Measurements from ENCODE around the gene NEURL1B.

The NEURL1B gene

GRCh38 chr5:172610643-172611042 lies 30.4 kb upstream of the NEURL1B start:
- no peak for DNase-seq

- DNase-seq: no peak
Measured at GRCh38 chr5:172611913-172612312, 29.1 kb upstream of the NEURL1B start.

- no peak for DNase-seq
Measured at GRCh38 chr5:172612771-172613170, 28.3 kb upstream of the NEURL1B start.

GRCh38 chr5:172616136-172616535 lies 24.9 kb upstream of the NEURL1B start:
- no peak for DNase-seq

- DNase-seq: no peak
Measured at GRCh38 chr5:172616730-172617129, 24.3 kb upstream of the NEURL1B start.

- no peak for DNase-seq
Measured at GRCh38 chr5:172617817-172618216, 23.2 kb upstream of the NEURL1B start.

GRCh38 chr5:172618574-172619365 lies 22.3 kb upstream of the NEURL1B start:
- DNase-seq: no peak

GRCh38 chr5:172620506-172620905 lies 20.6 kb upstream of the NEURL1B start:
- no peak for DNase-seq

GRCh38 chr5:172622091-172623046 lies 18.7 kb upstream of the NEURL1B start:
- DNase-seq: no peak

- no peak for DNase-seq
Measured at GRCh38 chr5:172623313-172623980, 17.6 kb upstream of the NEURL1B start.

- DNase-seq: no peak
Measured at GRCh38 chr5:172624083-172624995, 16.7 kb upstream of the NEURL1B start.

GRCh38 chr5:172624996-172625964 lies 15.8 kb upstream of the NEURL1B start:
- DNase-seq: no peak

- DNase-seq: no peak
Measured at GRCh38 chr5:172626031-172626581, 15.0 kb upstream of the NEURL1B start.

- no peak for DNase-seq
Measured at GRCh38 chr5:172630082-172630481, 11.0 kb upstream of the NEURL1B start.

GRCh38 chr5:172630482-172630881 lies 10.6 kb upstream of the NEURL1B start:
- DNase-seq: no peak

- DNase-seq: no peak
Measured at GRCh38 chr5:172630986-172631385, 10.1 kb upstream of the NEURL1B start.

GRCh38 chr5:172632346-172633092 lies 8.5 kb upstream of the NEURL1B start:
- no peak for DNase-seq

- DNase-seq: no peak
Measured at GRCh38 chr5:172633403-172633970, 7.6 kb upstream of the NEURL1B start.

- no peak for DNase-seq
Measured at GRCh38 chr5:172634106-172634899, 6.8 kb upstream of the NEURL1B start.

Data from CD4-positive, alpha-beta T cell treated with Interleukin-4 for 1 hour (primary cell).